ENCODE results near the gene SNN. TPM values are rescaled to one million over a fixed set of nuclear protein-coding genes. Genes with fewer than 3 reads are reported as not detected.

Gene SNN
- total RNA-seq, 1 experiment from 2014 or later: 1.9 TPM

DNA sequence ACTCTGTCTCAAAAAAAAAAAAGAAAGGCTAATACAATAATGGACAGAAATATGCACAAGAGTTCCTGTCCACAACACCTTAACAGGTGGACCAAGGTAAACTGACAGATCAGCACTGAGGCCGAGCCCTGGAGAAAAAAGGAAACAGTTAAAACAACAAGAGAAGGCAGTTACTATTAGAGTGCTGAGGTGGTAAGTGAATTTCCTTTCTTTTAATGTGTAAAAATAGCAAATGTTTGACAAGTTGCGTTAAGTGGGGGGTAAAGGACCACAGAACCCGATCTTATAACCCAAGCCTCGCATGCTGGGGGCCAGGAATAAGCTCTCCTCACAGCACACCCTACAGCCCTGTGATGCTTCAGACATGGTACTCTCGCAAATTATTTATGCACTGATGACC lies 49.6 kb downstream of the SNN start:
- no peak for TF ChIP-seq CTCF (IDR thresholded peaks at IDR 0.05; ENCODE audit: unreplicated experiment)
- DNase-seq (ENCODE audit: unreplicated experiment): no peak
- Mint-ChIP-seq H3K36me3 (ENCODE audit: insufficient read depth, unreplicated experiment) (peaks cover 67% of the 10 kb centered on the region), H3K9me3 (ENCODE audit: unreplicated experiment) (no peaks in the 10 kb centered on the region), H3K27me3 (ENCODE audit: insufficient read depth, unreplicated experiment) (no peaks in the 10 kb centered on the region), H3K4me1 (ENCODE audit: insufficient read depth, unreplicated experiment) (no peaks in the 10 kb centered on the region), H3K27ac (ENCODE audit: low read depth, unreplicated experiment) (no peak overlapping the region), H3K4me3 (ENCODE audit: unreplicated experiment) (no peak overlapping the region)
- no TSS peak for BruUV-seq (replicated peaks)
- ChIA-PET CTCF (interaction anchor here (0.5 to 5.2 kb wide), 8 partner anchors 19 to 763 kb away, joined by 3 to 79 read pairs (median 4); no protein-coding TSS in a partner anchor), POLR2A (interaction anchor here (0.7 kb wide), 1 partner anchor 557 kb away, joined by 4 read pairs; no protein-coding TSS in a partner anchor)
- intact Hi-C loops (cut with micrococcal nuclease): loop anchor here (10.0 kb wide), 1 partner anchor 743 kb away; no protein-coding TSS in a partner anchor

GRCh38 chr16:11719171-11719570 lies 50.9 kb downstream of the SNN start:
- no peak for DNase-seq (ENCODE audit: unreplicated experiment)
- no peaks in the 10 kb centered on the region for H3K4me1 Mint-ChIP-seq (ENCODE audit: insufficient read depth, unreplicated experiment)
- H3K4me3 Mint-ChIP-seq (ENCODE audit: unreplicated experiment): no peak overlapping the region
- no TSS peak for BruUV-seq (replicated peaks)
- ChIA-PET POLR2A (interaction anchor here (1.5 to 2.2 kb wide), 2 partner anchors 23 to 323 kb away, joined by 5 read pairs; partner anchors contain the start of gene TXNDC11), CTCF (interaction anchor here (0.7 to 2.6 kb wide), 4 partner anchors 12 to 323 kb away, joined by 3 to 14 read pairs (median 4); no protein-coding TSS in a partner anchor)
- intact Hi-C loops (cut with micrococcal nuclease): loop anchor here (10.0 kb wide), 1 partner anchor 744 kb away; no protein-coding TSS in a partner anchor
- H3K9me3 Mint-ChIP-seq (ENCODE audit: unreplicated experiment): no peaks in the 10 kb centered on the region
- H3K36me3 Mint-ChIP-seq (ENCODE audit: insufficient read depth, unreplicated experiment): peaks cover 69% of the 10 kb centered on the region
- TF ChIP-seq CTCF (IDR thresholded peaks at IDR 0.05; ENCODE audit: unreplicated experiment): no peak
- no peaks in the 10 kb centered on the region for H3K27me3 Mint-ChIP-seq (ENCODE audit: insufficient read depth, unreplicated experiment)
- no peak overlapping the region for H3K27ac Mint-ChIP-seq (ENCODE audit: low read depth, unreplicated experiment)

DNA sequence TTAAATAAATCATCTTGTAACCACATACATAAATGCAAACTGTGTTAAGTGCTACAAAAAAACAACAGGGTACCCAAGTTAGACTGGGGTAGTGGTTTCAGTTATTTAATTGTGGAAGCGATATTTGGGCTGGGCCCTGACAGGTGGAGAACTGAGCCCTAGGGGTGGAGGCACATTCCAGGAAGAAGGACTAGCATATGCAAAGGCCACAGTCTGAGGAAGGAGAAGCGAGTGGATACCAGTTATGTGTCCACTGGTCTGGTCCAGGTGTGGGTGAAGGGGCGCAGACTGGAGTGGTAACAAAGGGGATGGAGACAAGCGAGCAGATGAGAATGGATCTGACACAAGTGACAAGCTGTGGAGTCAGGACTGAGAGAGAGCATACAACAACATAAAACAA lies 51.5 kb downstream of the SNN start:
- no TSS peak for BruUV-seq (replicated peaks)
- intact Hi-C loops (cut with micrococcal nuclease): loop anchor here (10.0 kb wide), 1 partner anchor 745 kb away; no protein-coding TSS in a partner anchor
- H3K27me3 Mint-ChIP-seq (ENCODE audit: insufficient read depth, unreplicated experiment): no peaks in the 10 kb centered on the region
- DNase-seq (ENCODE audit: unreplicated experiment): no peak
- ChIA-PET POLR2A (interaction anchor here (1.5 to 2.2 kb wide), 2 partner anchors 23 to 324 kb away, joined by 5 read pairs; partner anchors contain the start of gene TXNDC11), CTCF (interaction anchor here (1.1 to 2.6 kb wide), 3 partner anchors 12 to 324 kb away, joined by 3 to 14 read pairs (median 5); no protein-coding TSS in a partner anchor)
- H3K27ac Mint-ChIP-seq (ENCODE audit: low read depth, unreplicated experiment): no peak overlapping the region
- no peak for TF ChIP-seq CTCF (IDR thresholded peaks at IDR 0.05; ENCODE audit: unreplicated experiment)
- peaks cover 69% of the 10 kb centered on the region for H3K36me3 Mint-ChIP-seq (ENCODE audit: insufficient read depth, unreplicated experiment)
- no peaks in the 10 kb centered on the region for H3K4me1 Mint-ChIP-seq (ENCODE audit: insufficient read depth, unreplicated experiment)
- H3K4me3 Mint-ChIP-seq (ENCODE audit: unreplicated experiment): no peak overlapping the region
- H3K9me3 Mint-ChIP-seq (ENCODE audit: unreplicated experiment): no peaks in the 10 kb centered on the region

DNA sequence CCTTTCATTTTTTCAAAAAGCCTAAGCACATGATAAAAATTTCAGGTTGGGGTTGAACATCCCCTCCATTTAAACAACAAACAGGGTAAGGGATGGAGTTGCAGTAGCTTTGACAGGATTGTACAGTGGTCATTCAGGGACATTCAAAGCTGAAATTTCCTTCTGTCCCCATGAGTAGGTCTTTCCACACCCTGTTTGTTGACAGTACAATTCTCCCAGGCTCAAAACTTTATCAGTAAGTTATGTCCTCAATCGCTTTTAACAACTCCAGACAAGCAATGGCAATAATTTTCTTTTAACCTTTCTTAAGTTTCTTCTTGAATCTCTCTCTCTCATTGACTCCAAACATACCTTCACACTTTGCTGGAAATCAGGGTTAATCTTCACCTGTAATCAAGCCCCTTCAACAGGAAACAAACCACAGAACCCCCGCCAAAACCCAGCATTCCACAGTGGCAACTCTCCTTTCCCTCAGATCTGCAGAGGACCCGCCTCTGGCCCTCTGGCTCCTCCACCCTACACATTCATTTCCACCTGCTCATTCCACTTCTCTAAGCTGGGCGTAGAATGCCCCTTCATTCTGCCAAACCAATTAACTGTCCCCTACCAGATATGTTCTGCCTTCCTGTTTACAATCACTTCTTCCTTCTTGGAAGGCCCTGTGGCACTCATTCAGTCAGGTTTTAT lies 53.7 kb downstream of the SNN start:
- Mint-ChIP-seq H3K4me3 (ENCODE audit: unreplicated experiment) (no peak overlapping the region), H3K36me3 (ENCODE audit: insufficient read depth, unreplicated experiment) (peaks cover 71% of the 10 kb centered on the region), H3K9me3 (ENCODE audit: unreplicated experiment) (no peaks in the 10 kb centered on the region), H3K27ac (ENCODE audit: low read depth, unreplicated experiment) (no peak overlapping the region), H3K27me3 (ENCODE audit: insufficient read depth, unreplicated experiment) (no peaks in the 10 kb centered on the region), H3K4me1 (ENCODE audit: insufficient read depth, unreplicated experiment) (no peaks in the 10 kb centered on the region)
- intact Hi-C loops (cut with micrococcal nuclease): no loop called here
- TF ChIP-seq CTCF (IDR thresholded peaks at IDR 0.05; ENCODE audit: unreplicated experiment): no peak
- ChIA-PET CTCF (interaction anchor here (2.0 kb wide), 1 partner anchor 326 kb away, joined by 7 read pairs; no protein-coding TSS in a partner anchor), POLR2A (interaction anchor here (1.0 kb wide), 1 partner anchor 19 kb away, joined by 3 read pairs; no protein-coding TSS in a partner anchor)
- BruUV-seq (replicated peaks): no TSS peak
- no peak for DNase-seq (ENCODE audit: unreplicated experiment)
